ENCODE measurements around the gene PAFAH1B1. TPM values are rescaled to one million over a fixed set of nuclear protein-coding genes. Genes with fewer than 3 reads are reported as not detected.

Gene PAFAH1B1
- total and polyA plus RNA-seq, 2 experiments from 2014 or later: 69.9 to 71.7 TPM

DNA sequence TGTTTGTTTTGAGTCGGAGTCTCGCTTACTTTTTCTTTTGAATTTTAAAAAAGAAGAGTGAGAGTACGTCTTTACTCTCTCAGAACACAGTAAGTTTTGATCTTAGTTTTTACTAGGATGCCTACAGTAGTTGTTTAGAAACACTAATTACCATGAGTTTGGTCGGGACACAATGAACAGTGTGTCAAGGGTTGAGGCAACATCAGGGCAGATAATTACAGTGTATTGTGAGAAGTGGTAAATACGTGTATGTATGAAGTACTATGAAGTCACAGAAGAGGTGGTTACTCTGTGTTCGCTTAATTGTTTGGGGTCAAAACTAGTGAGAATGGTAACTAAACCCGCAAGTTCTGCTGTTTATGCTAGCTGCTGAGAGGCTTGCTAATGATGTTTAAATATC lies 18.2 kb downstream of the PAFAH1B1 start (continued):
- TF ChIP-seq, protein P1, sequence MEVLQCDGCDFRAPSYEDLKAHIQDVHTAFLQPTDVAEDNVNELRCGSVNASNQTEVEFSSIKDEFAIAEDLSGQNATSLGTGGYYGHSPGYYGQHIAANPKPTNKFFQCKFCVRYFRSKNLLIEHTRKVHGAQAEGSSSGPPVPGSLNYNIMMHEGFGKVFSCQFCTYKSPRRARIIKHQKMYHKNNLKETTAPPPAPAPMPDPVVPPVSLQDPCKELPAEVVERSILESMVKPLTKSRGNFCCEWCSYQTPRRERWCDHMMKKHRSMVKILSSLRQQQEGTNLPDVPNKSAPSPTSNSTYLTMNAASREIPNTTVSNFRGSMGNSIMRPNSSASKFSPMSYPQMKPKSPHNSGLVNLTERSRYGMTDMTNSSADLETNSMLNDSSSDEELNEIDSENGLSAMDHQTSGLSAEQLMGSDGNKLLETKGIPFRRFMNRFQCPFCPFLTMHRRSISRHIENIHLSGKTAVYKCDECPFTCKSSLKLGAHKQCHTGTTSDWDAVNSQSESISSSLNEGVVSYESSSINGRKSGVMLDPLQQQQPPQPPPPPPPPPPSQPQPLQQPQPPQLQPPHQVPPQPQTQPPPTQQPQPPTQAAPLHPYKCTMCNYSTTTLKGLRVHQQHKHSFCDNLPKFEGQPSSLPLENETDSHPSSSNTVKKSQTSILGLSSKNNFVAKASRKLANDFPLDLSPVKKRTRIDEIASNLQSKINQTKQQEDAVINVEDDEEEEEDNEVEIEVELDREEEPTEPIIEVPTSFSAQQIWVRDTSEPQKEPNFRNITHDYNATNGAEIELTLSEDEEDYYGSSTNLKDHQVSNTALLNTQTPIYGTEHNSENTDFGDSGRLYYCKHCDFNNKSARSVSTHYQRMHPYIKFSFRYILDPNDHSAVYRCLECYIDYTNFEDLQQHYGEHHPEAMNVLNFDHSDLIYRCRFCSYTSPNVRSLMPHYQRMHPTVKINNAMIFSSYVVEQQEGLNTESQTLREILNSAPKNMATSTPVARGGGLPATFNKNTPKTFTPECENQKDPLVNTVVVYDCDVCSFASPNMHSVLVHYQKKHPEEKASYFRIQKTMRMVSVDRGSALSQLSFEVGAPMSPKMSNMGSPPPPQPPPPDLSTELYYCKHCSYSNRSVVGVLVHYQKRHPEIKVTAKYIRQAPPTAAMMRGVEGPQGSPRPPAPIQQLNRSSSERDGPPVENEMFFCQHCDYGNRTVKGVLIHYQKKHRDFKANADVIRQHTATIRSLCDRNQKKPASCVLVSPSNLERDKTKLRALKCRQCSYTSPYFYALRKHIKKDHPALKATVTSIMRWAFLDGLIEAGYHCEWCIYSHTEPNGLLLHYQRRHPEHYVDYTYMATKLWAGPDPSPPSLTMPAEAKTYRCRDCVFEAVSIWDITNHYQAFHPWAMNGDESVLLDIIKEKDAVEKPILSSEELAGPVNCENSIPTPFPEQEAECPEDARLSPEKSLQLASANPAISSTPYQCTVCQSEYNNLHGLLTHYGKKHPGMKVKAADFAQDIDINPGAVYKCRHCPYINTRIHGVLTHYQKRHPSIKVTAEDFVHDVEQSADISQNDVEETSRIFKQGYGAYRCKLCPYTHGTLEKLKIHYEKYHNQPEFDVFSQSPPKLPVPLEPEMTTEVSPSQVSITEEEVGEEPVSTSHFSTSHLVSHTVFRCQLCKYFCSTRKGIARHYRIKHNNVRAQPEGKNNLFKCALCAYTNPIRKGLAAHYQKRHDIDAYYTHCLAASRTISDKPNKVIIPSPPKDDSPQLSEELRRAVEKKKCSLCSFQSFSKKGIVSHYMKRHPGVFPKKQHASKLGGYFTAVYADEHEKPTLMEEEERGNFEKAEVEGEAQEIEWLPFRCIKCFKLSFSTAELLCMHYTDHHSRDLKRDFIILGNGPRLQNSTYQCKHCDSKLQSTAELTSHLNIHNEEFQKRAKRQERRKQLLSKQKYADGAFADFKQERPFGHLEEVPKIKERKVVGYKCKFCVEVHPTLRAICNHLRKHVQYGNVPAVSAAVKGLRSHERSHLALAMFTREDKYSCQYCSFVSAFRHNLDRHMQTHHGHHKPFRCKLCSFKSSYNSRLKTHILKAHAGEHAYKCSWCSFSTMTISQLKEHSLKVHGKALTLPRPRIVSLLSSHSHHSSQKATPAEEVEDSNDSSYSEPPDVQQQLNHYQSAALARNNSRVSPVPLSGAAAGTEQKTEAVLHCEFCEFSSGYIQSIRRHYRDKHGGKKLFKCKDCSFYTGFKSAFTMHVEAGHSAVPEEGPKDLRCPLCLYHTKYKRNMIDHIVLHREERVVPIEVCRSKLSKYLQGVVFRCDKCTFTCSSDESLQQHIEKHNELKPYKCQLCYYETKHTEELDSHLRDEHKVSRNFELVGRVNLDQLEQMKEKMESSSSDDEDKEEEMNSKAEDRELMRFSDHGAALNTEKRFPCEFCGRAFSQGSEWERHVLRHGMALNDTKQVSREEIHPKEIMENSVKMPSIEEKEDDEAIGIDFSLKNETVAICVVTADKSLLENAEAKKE (CRISPR knock-in tag; IDR thresholded peaks at IDR 0.05): no peak
- TF ChIP-seq JUNB (IDR thresholded peaks at IDR 0.05; ENCODE audit: unreplicated experiment): no peak

DNA sequence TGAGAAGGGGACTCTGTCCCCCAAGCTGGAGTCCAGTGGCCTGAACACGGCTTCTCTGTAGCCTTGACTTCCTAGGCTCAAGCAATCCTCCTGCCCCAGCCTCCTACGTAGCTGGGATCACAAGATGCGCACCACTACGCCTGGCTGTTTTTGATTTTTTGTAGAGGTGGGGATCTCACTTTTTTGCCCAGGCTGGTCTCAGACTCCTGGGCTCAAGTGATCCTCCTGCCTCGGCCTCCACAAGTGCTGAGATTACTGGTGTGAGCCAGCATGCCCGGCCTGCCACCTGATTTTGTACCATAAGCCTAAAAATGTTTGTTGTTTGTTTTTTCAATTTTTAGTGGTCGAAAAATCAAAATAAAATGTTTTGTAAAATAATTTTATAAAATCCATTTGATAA lies 19.2 kb downstream of the PAFAH1B1 start:
- Histone ChIP-seq H4K20me1 (replicated peaks; ENCODE audit: insufficient read depth) (peaks cover 81% of the 10 kb centered on the region), H3K4me3 (no peak overlapping the region), H3K36me3 (ENCODE audit: insufficient read depth) (no peaks in the 10 kb centered on the region), H3K9me2 (ENCODE audit: insufficient read depth) (no peaks in the 10 kb centered on the region), H3K27me3 (ENCODE audit: insufficient read depth) (no peaks in the 10 kb centered on the region), H3K4me2 (no peak overlapping the region), H3K79me2 (replicated peaks; ENCODE audit: insufficient read depth) (peaks cover 100% of the 10 kb centered on the region), H2AFZ (no peak overlapping the region), H3F3A (replicated peaks; ENCODE audit: low read depth) (no peaks in the 10 kb centered on the region; the same call in 1 of the 2 replicates), H3K4me1 (ENCODE audit: insufficient read depth) (peaks cover 9% of the 10 kb centered on the region), H3K27ac (ENCODE audit: low read depth) (no peak overlapping the region; the same call in 1 of the 2 replicates)
- H3K4me3 Mint-ChIP-seq: no peak overlapping the region
- peaks cover 2% of the 10 kb centered on the region for H3K27me3 Mint-ChIP-seq (ENCODE audit: insufficient read depth, low read depth, poor library complexity)
- peaks cover 23% of the 10 kb centered on the region for H3K4me1 Mint-ChIP-seq
- no peak overlapping the region for H3K27ac Mint-ChIP-seq
- peaks cover 5% of the 10 kb centered on the region; the same call in 2 of the 3 replicates for H3K36me3 Mint-ChIP-seq (ENCODE audit: low read depth)
- no peak for DNase-seq (ENCODE audit: low spot score)
- ATAC-seq: no peak
- H3K9me3 Mint-ChIP-seq: no peaks in the 10 kb centered on the region
- TF ChIP-seq EZH2phosphoT487 (IDR thresholded peaks at IDR 0.05; ENCODE audit: unreplicated experiment): no peak
- no peak for TF ChIP-seq POLR2AphosphoS5 (IDR thresholded peaks at IDR 0.05; ENCODE audit: low read depth)
- TF ChIP-seq ZNF114 (CRISPR knock-in tag; IDR thresholded peaks at IDR 0.05): no peak
- TF ChIP-seq, protein P2, sequence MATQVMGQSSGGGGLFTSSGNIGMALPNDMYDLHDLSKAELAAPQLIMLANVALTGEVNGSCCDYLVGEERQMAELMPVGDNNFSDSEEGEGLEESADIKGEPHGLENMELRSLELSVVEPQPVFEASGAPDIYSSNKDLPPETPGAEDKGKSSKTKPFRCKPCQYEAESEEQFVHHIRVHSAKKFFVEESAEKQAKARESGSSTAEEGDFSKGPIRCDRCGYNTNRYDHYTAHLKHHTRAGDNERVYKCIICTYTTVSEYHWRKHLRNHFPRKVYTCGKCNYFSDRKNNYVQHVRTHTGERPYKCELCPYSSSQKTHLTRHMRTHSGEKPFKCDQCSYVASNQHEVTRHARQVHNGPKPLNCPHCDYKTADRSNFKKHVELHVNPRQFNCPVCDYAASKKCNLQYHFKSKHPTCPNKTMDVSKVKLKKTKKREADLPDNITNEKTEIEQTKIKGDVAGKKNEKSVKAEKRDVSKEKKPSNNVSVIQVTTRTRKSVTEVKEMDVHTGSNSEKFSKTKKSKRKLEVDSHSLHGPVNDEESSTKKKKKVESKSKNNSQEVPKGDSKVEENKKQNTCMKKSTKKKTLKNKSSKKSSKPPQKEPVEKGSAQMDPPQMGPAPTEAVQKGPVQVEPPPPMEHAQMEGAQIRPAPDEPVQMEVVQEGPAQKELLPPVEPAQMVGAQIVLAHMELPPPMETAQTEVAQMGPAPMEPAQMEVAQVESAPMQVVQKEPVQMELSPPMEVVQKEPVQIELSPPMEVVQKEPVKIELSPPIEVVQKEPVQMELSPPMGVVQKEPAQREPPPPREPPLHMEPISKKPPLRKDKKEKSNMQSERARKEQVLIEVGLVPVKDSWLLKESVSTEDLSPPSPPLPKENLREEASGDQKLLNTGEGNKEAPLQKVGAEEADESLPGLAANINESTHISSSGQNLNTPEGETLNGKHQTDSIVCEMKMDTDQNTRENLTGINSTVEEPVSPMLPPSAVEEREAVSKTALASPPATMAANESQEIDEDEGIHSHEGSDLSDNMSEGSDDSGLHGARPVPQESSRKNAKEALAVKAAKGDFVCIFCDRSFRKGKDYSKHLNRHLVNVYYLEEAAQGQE (IDR thresholded peaks at IDR 0.05; ENCODE audit: unreplicated experiment): no peak
- TF ChIP-seq, protein P3, sequence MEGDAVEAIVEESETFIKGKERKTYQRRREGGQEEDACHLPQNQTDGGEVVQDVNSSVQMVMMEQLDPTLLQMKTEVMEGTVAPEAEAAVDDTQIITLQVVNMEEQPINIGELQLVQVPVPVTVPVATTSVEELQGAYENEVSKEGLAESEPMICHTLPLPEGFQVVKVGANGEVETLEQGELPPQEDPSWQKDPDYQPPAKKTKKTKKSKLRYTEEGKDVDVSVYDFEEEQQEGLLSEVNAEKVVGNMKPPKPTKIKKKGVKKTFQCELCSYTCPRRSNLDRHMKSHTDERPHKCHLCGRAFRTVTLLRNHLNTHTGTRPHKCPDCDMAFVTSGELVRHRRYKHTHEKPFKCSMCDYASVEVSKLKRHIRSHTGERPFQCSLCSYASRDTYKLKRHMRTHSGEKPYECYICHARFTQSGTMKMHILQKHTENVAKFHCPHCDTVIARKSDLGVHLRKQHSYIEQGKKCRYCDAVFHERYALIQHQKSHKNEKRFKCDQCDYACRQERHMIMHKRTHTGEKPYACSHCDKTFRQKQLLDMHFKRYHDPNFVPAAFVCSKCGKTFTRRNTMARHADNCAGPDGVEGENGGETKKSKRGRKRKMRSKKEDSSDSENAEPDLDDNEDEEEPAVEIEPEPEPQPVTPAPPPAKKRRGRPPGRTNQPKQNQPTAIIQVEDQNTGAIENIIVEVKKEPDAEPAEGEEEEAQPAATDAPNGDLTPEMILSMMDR (conservative IDR thresholded peaks at IDR 0.05; ENCODE audit: low read depth in 2 of 2): no peak

Measured in GM23338 (cell line).